ENCODE results near the gene PTPRK. TPM values are rescaled to one million over a fixed set of nuclear protein-coding genes. Genes with fewer than 3 reads are reported as not detected.

PTPRK gene
- total and polyA plus RNA-seq, 5 donors from 2014 or later: 0.16 to 1.0 (median 0.45) TPM; not detected in 1

DNA sequence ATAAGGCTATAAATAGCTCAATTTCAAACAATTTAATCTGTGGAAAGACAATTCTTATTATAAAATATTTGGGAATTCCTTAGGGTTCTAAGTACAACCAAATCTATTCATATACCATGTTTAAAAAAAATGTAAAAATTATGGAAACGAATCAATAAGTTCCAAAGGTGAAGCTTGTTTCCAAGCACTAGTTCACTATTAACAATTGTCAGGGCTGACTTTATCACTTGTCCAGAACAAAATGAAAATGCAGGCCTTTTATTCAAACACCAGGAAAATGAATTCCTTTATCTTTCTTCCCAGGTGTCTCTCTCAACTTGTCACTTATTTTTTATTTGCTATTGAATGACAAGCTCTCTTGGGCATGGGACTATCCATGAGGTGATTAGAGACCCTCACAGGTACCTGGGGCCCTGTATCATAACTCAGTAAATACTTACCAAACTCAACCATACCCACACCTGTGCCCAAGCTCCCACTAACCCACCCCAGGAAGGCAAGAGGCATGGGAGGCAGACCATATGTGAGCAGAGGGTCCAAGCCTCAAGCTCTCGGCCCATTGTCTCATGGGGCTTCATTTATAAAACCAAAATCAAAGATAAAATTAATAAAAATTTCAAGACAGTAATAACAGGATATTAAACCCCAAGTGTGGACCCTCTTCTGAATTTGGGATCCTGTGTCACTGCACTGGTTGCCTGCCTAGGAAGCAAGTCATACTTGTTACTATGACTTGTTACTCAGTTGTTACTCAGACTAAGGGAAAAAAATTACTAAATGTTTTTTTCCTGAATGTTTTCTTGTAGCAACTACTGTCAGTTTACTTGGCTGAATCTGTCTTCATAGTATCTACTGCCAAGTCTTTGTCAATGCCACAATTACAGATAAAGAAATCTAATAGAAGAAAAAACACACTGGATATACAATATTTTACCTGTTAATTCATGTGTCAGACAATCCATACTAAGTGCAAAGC, 54.7 kb downstream of the PTPRK start:
- Histone ChIP-seq H3K4me3 (ENCODE audit: low read depth, low read length) (no peak overlapping the region), H3K9me3 (ENCODE audit: control insufficient read depth in 2 of 2, low read length in 2 of 2) (no peaks in the 10 kb centered on the region), H3K27me3 (ENCODE audit: control insufficient read depth, insufficient read depth, low read length) (no peaks in the 10 kb centered on the region), H3K4me1 (ENCODE audit: control insufficient read depth, insufficient read depth, low read length, poor library complexity, severe bottlenecking) (no peaks in the 10 kb centered on the region), H3K27ac (ENCODE audit: insufficient read depth, low read length, poor library complexity, severe bottlenecking) (no peak overlapping the region), H3K36me3 (ENCODE audit: control insufficient read depth, insufficient read depth, low read length) (no peaks in the 10 kb centered on the region)
- no peaks in the 10 kb centered on the region for H3K4me1 Mint-ChIP-seq
- H3K9me3 Mint-ChIP-seq: peaks cover 0 to 2% (median 0%) of the 10 kb centered on the region in 7 donors
- no peak overlapping the region for H3K4me3 Mint-ChIP-seq
- no peak for DNase-seq
- no peak for ATAC-seq (ENCODE audit: low read depth in 2 of 2)
- no peaks in the 10 kb centered on the region for H3K36me3 Mint-ChIP-seq
- H3K27ac Mint-ChIP-seq: no peak overlapping the region
- peaks cover 4% of the 10 kb centered on the region for H3K27me3 Mint-ChIP-seq

DNA sequence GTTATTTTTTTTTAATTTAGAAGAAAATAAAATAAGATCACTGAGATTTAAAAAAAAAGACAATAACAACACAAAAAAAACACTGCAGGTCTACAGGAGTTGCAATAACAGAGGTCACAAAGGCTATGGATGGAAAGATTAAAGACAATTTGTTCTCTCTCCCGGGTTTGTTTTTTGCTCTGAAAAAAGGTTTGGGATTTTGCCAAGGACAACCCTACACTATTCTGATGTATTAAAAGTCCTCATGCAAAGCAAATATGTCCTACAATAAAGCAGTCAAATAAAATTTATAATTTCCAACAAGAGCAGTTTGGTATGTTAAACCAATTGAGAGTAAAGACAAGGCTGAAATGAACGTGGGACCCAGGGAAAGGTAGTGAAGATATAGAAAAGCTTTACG, 55.6 kb downstream of the PTPRK start:
- Mint-ChIP-seq H3K27me3 (peaks cover 4% of the 10 kb centered on the region), H3K27ac (no peak overlapping the region), H3K9me3 (peaks cover 0 to 2% (median 0%) of the 10 kb centered on the region in 7 donors), H3K36me3 (no peaks in the 10 kb centered on the region), H3K4me3 (no peak overlapping the region), H3K4me1 (no peaks in the 10 kb centered on the region)
- H3K27me3 ChIP-seq (ENCODE audit: control insufficient read depth, insufficient read depth, low read length): no peaks in the 10 kb centered on the region
- H3K36me3 ChIP-seq (ENCODE audit: control insufficient read depth, insufficient read depth, low read length): no peaks in the 10 kb centered on the region
- no peaks in the 10 kb centered on the region for H3K4me1 ChIP-seq (ENCODE audit: control insufficient read depth, insufficient read depth, low read length, poor library complexity, severe bottlenecking)
- H3K9me3 ChIP-seq (ENCODE audit: control insufficient read depth in 2 of 2, low read length in 2 of 2): no peaks in the 10 kb centered on the region
- no peak overlapping the region for H3K27ac ChIP-seq (ENCODE audit: insufficient read depth, low read length, poor library complexity, severe bottlenecking)
- DNase-seq: no peak
- H3K4me3 ChIP-seq (ENCODE audit: low read depth, low read length): no peak overlapping the region
- ATAC-seq (ENCODE audit: low read depth in 2 of 2): no peak

DNA sequence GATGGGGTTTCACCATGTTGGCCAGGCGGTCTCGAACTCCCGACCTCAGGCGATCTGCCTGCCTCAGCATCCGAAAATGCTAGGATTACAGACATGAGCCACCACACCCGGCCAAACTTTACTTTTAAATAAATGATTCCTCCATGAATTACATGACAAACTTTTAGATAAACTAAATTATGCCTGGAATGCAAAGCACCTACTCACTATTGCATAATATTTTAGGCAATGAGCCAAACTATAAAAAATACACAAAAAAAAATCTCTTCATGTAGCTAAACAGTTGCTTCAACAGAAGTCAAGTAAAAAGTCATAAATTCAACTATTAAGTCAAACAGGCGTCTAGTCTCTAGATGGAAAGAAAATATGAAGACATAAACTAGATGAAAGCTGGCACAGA, 56.5 kb downstream of the PTPRK start:
- Histone ChIP-seq H3K36me3 (ENCODE audit: control insufficient read depth, insufficient read depth, low read length) (no peaks in the 10 kb centered on the region), H3K27me3 (ENCODE audit: control insufficient read depth, insufficient read depth, low read length) (no peaks in the 10 kb centered on the region), H3K9me3 (ENCODE audit: control insufficient read depth in 2 of 2, low read length in 2 of 2) (no peaks in the 10 kb centered on the region), H3K4me3 (ENCODE audit: low read depth, low read length) (no peak overlapping the region), H3K4me1 (ENCODE audit: control insufficient read depth, insufficient read depth, low read length, poor library complexity, severe bottlenecking) (no peaks in the 10 kb centered on the region), H3K27ac (ENCODE audit: insufficient read depth, low read length, poor library complexity, severe bottlenecking) (no peak overlapping the region)
- DNase-seq: no peak
- Mint-ChIP-seq H3K4me3 (no peak overlapping the region), H3K27me3 (peaks cover 4% of the 10 kb centered on the region), H3K36me3 (no peaks in the 10 kb centered on the region), H3K27ac (no peak overlapping the region), H3K9me3 (peaks cover 0 to 2% (median 0%) of the 10 kb centered on the region in 7 donors), H3K4me1 (no peaks in the 10 kb centered on the region)
- ATAC-seq (ENCODE audit: low read depth in 2 of 2): no peak

DNA sequence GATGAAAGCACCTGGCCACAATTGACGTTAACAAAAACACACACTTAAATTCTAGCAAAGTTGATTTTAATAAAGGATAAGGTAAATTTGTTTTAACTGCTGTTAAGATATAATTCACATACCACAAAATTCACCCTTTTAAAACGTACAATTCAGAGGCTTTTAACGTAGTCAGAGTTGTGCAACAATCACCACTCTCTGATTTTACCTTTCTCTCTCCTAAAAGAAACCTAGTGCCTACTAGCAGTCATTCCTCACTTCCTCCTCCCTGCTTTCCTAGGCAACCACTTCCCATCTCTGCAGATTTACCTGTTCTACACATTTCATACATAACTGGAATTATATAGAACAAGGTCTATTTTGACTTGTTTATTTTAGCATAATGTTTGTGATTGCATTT, 58.9 kb downstream of the PTPRK start:
- Mint-ChIP-seq H3K4me3 (no peak overlapping the region), H3K36me3 (no peaks in the 10 kb centered on the region), H3K4me1 (no peaks in the 10 kb centered on the region), H3K9me3 (peaks cover 0 to 2% (median 0%) of the 10 kb centered on the region in 7 donors), H3K27ac (no peak overlapping the region), H3K27me3 (peaks cover 4% of the 10 kb centered on the region)
- DNase-seq: no peak
- no peak for ATAC-seq (ENCODE audit: low read depth in 2 of 2)
- Histone ChIP-seq H3K27me3 (ENCODE audit: control insufficient read depth, insufficient read depth, low read length) (no peaks in the 10 kb centered on the region), H3K36me3 (ENCODE audit: control insufficient read depth, insufficient read depth, low read length) (no peaks in the 10 kb centered on the region), H3K4me3 (ENCODE audit: low read depth, low read length) (no peak overlapping the region), H3K27ac (ENCODE audit: insufficient read depth, low read length, poor library complexity, severe bottlenecking) (no peak overlapping the region), H3K9me3 (ENCODE audit: control insufficient read depth in 2 of 2, low read length in 2 of 2) (no peaks in the 10 kb centered on the region), H3K4me1 (ENCODE audit: control insufficient read depth, insufficient read depth, low read length, poor library complexity, severe bottlenecking) (no peaks in the 10 kb centered on the region)

DNA sequence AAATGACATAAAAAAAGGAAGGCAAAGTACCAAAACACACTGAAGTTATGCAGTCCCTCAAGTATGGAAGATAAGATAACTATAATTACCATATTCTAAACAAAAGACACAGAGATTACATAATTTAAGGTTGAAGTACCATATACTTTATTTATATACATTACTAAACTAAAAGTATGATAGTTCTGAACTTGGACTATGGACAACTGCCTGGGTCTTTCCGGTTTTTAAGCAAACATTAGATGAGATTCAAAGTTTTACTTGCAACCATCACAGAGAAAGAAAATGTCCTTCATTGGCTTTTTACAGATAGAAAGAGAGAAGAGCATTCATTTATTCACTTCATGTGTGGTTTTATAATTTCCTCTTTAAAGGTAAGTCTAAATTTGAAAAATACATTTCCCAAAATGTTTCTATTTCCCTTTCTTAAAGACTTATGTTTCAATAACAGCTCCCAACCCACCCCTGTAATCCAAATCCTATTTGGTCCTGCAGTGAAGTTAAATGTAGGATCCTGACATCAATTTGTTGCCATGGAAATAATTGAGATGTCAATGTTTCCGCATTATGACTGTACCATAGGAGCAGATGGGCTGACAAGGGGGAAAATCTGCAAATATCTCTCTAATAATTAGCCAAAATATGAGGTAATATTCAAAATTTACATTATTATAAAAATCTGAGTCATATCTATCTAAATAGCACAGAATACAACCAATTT, 63.7 kb downstream of the PTPRK start:
- no peak overlapping the region for H3K27ac Mint-ChIP-seq
- no peaks in the 10 kb centered on the region for H3K9me3 ChIP-seq (ENCODE audit: control insufficient read depth in 2 of 2, low read length in 2 of 2)
- H3K9me3 Mint-ChIP-seq: peaks cover 0 to 1% (median 0%) of the 10 kb centered on the region in 7 donors
- no peaks in the 10 kb centered on the region for H3K36me3 Mint-ChIP-seq
- H3K36me3 ChIP-seq (ENCODE audit: control insufficient read depth, insufficient read depth, low read length): no peaks in the 10 kb centered on the region
- H3K27ac ChIP-seq (ENCODE audit: insufficient read depth, low read length, poor library complexity, severe bottlenecking): no peak overlapping the region
- H3K4me3 ChIP-seq (ENCODE audit: low read depth, low read length): no peak overlapping the region
- no peaks in the 10 kb centered on the region for H3K4me1 ChIP-seq (ENCODE audit: control insufficient read depth, insufficient read depth, low read length, poor library complexity, severe bottlenecking)
- H3K27me3 Mint-ChIP-seq: no peaks in the 10 kb centered on the region
- ATAC-seq (ENCODE audit: low read depth in 2 of 2) (no peak), DNase-seq (no peak)
- no peak overlapping the region for H3K4me3 Mint-ChIP-seq
- no peaks in the 10 kb centered on the region for H3K27me3 ChIP-seq (ENCODE audit: control insufficient read depth, insufficient read depth, low read length)
- no peaks in the 10 kb centered on the region for H3K4me1 Mint-ChIP-seq

DNA sequence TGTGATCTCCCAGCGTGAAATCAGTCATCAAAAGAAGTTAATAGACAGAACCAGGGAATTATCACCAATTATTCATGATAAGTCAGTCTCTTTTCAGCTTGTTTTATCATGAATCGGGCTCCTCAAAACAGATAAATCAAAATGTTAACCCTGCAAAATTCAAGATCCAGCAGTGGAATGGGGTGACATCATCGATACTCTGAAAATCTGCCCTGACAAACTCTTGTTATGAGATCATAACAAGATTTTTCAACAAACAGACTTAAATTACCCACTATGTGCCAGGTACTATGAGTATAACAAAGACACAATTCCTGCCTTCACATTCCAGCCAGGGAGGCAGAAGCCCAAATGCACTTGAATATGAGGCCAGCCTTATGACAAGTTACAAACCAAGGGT, 64.4 kb downstream of the PTPRK start:
- H3K4me3 Mint-ChIP-seq: no peak overlapping the region

DNA sequence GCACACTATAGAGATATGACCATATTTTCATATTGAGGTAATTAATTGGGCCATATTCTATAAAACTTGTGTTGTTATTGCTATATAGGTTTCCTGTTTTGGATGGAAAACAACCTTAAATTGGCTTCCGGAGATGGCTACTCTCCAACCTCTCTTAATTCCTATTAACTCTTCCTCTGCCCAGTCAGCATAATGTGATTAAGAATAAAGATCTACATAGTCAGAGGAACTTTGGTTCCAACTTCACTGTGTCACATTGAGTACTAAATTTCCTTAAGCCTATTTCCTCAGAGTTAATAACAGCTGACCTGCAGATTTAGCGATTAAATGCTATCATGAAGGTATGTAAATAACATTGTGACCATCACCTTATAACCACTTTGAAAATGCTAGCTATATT, 67.7 kb downstream of the PTPRK start:
- Mint-ChIP-seq H3K27me3 (peaks cover 5% of the 10 kb centered on the region), H3K4me1 (no peaks in the 10 kb centered on the region), H3K4me3 (no peak overlapping the region), H3K9me3 (no peaks in the 10 kb centered on the region), H3K36me3 (no peaks in the 10 kb centered on the region), H3K27ac (no peak overlapping the region)
- H3K4me3 ChIP-seq (ENCODE audit: low read depth, low read length): no peak overlapping the region
- DNase-seq: no peak
- no peak overlapping the region for H3K27ac ChIP-seq (ENCODE audit: insufficient read depth, low read length, poor library complexity, severe bottlenecking)
- H3K9me3 ChIP-seq (ENCODE audit: control insufficient read depth in 2 of 2, low read length in 2 of 2): no peaks in the 10 kb centered on the region
- no peaks in the 10 kb centered on the region for H3K27me3 ChIP-seq (ENCODE audit: control insufficient read depth, insufficient read depth, low read length)
- ATAC-seq (ENCODE audit: low read depth in 2 of 2): no peak
- no peaks in the 10 kb centered on the region for H3K36me3 ChIP-seq (ENCODE audit: control insufficient read depth, insufficient read depth, low read length)
- H3K4me1 ChIP-seq (ENCODE audit: control insufficient read depth, insufficient read depth, low read length, poor library complexity, severe bottlenecking): no peaks in the 10 kb centered on the region

More for the DNA sequence above, 64.4 kb downstream of the PTPRK start:
- Histone ChIP-seq H3K36me3 (ENCODE audit: control insufficient read depth, insufficient read depth, low read length) (no peaks in the 10 kb centered on the region), H3K9me3 (ENCODE audit: control insufficient read depth in 2 of 2, low read length in 2 of 2) (no peaks in the 10 kb centered on the region), H3K27me3 (ENCODE audit: control insufficient read depth, insufficient read depth, low read length) (no peaks in the 10 kb centered on the region), H3K4me1 (ENCODE audit: control insufficient read depth, insufficient read depth, low read length, poor library complexity, severe bottlenecking) (no peaks in the 10 kb centered on the region), H3K27ac (ENCODE audit: insufficient read depth, low read length, poor library complexity, severe bottlenecking) (no peak overlapping the region), H3K4me3 (ENCODE audit: low read depth, low read length) (no peak overlapping the region)
- ATAC-seq (ENCODE audit: low read depth in 2 of 2): no peak
- DNase-seq: no peak
- H3K27me3 Mint-ChIP-seq: peaks cover 4% of the 10 kb centered on the region
- no peak overlapping the region for H3K27ac Mint-ChIP-seq
- H3K4me1 Mint-ChIP-seq: no peaks in the 10 kb centered on the region
- no peaks in the 10 kb centered on the region for H3K36me3 Mint-ChIP-seq
- H3K9me3 Mint-ChIP-seq: no peaks in the 10 kb centered on the region
